DND-41 (cell line): ENCODE measurements around the gene SMIM32.

ENCODE experiments used
- CTCF ChIP-seq: IDR thresholded peaks from 2 replicates; pipeline ENCODE4 v1.5.1; 2012; ENCODE audit warnings: borderline replicate concordance, low read length, moderate library complexity, mild to moderate bottlenecking; ENCODE audit not compliant: poor library complexity, severe bottlenecking; ENCODE audit errors: extremely low read depth
- EZH2 ChIP-seq: IDR thresholded peaks from 3 replicates; pipeline ENCODE4 v1.6.1; 2012; ENCODE audit warnings: borderline replicate concordance, low read depth, mild to moderate bottlenecking, moderate library complexity, low read length, inconsistent platforms; ENCODE audit not compliant: severe bottlenecking

GRCh38 chr5:136226401-136226800 is 33.4 kb upstream of the SMIM32 start:
- no peak for TF ChIP-seq CTCF
- no peak for TF ChIP-seq EZH2
